ENCODE data around the gene KRTAP9-2. TPM values are rescaled to one million over a fixed set of nuclear protein-coding genes. Genes with fewer than 3 reads are reported as not detected.

Gene KRTAP9-2
- total RNA-seq, 1 donor from 2014 or later, result not detected

Other genes with a start within 250 kb of the KRTAP9-2 start
- not detected for gene KRT40, start 242.3 kb upstream of the KRTAP9-2 start, total RNA-seq
- not detected for gene KRTAP3-3, start 232.5 kb upstream of the KRTAP9-2 start, total RNA-seq
- gene KRTAP3-2, start 226.7 kb upstream of the KRTAP9-2 start, total RNA-seq, result not detected
- not detected for gene KRTAP3-1, start 217.5 kb upstream of the KRTAP9-2 start, total RNA-seq
- not detected for gene KRTAP1-5, start 199.4 kb upstream of the KRTAP9-2 start, total RNA-seq
- gene KRTAP1-4, start 196.5 kb upstream of the KRTAP9-2 start, total RNA-seq, result not detected
- gene KRTAP1-3, start 191.8 kb upstream of the KRTAP9-2 start, total RNA-seq, result not detected
- gene KRTAP1-1, start 185.2 kb upstream of the KRTAP9-2 start, total RNA-seq, result not detected
- not detected for gene KRTAP2-1, start 179.3 kb upstream of the KRTAP9-2 start, total RNA-seq
- not detected for gene KRTAP2-2, start 171.4 kb upstream of the KRTAP9-2 start, total RNA-seq
- gene KRTAP2-3, start 166.5 kb upstream of the KRTAP9-2 start, total RNA-seq, result not detected
- not detected for gene KRTAP2-4, start 160.8 kb upstream of the KRTAP9-2 start, total RNA-seq
- not detected for gene KRTAP4-7, start 142.5 kb upstream of the KRTAP9-2 start, total RNA-seq
- not detected for gene KRTAP4-8, start 128.5 kb upstream of the KRTAP9-2 start, total RNA-seq
- gene KRTAP4-16, start 124.4 kb upstream of the KRTAP9-2 start, total RNA-seq, result not detected
- not detected for gene KRTAP4-9, start 121.3 kb upstream of the KRTAP9-2 start, total RNA-seq
- not detected for gene KRTAP4-11, start 108.3 kb upstream of the KRTAP9-2 start, total RNA-seq
- not detected for gene KRTAP4-12, start 102.5 kb upstream of the KRTAP9-2 start, total RNA-seq
- gene KRTAP4-6, start 86.1 kb upstream of the KRTAP9-2 start, total RNA-seq, result not detected
- gene KRTAP4-5, start 76.8 kb upstream of the KRTAP9-2 start, total RNA-seq, result not detected
- gene KRTAP4-4, start 65.9 kb upstream of the KRTAP9-2 start, total RNA-seq, result not detected
- not detected for gene KRTAP4-3, start 58.4 kb upstream of the KRTAP9-2 start, total RNA-seq
- not detected for gene KRTAP4-2, start 48.4 kb upstream of the KRTAP9-2 start, total RNA-seq
- not detected for gene KRTAP4-1, start 41.7 kb upstream of the KRTAP9-2 start, total RNA-seq
- not detected for gene KRTAP9-1, start 36.8 kb upstream of the KRTAP9-2 start, total RNA-seq
- not detected for gene KRTAP9-3, start 5.8 kb downstream of the KRTAP9-2 start, total RNA-seq
- not detected for gene KRTAP9-8, start 11.4 kb downstream of the KRTAP9-2 start, total RNA-seq
- not detected for gene KRTAP9-4, start 23.0 kb downstream of the KRTAP9-2 start, total RNA-seq
- gene KRTAP9-9, start 28.7 kb downstream of the KRTAP9-2 start, total RNA-seq, result not detected
- gene KRTAP9-6, start 38.7 kb downstream of the KRTAP9-2 start, total RNA-seq, result not detected
- gene KRTAP9-7, start 49.0 kb downstream of the KRTAP9-2 start, total RNA-seq, result not detected
- not detected for gene KRTAP29-1, start 76.2 kb downstream of the KRTAP9-2 start, total RNA-seq
- not detected for gene KRTAP16-1, start 82.7 kb downstream of the KRTAP9-2 start, total RNA-seq
- not detected for gene KRTAP17-1, start 89.1 kb downstream of the KRTAP9-2 start, total RNA-seq
- gene KRT33A, start 124.2 kb downstream of the KRTAP9-2 start, total RNA-seq, result not detected
- gene KRT33B, start 143.2 kb downstream of the KRTAP9-2 start, total RNA-seq, result not detected
- gene KRT34, start 155.7 kb downstream of the KRTAP9-2 start, total RNA-seq, result not detected
- gene KRT31, start 171.0 kb downstream of the KRTAP9-2 start, total RNA-seq, result not detected
- not detected for gene KRT37, start 197.9 kb downstream of the KRTAP9-2 start, total RNA-seq
- gene KRT38, start 214.3 kb downstream of the KRTAP9-2 start, total RNA-seq, result not detected
- not detected for gene KRT32, start 240.7 kb downstream of the KRTAP9-2 start, total RNA-seq